HG02763 (cell line): ENCODE measurements around the gene EAF2.

Experiments
- ATAC-seq: cut with Tn5 transposase; IDR thresholded peaks from one replicate; pipeline ENCODE4 v1.9.1; 2021; ENCODE audit warnings: mild to moderate bottlenecking, moderate library complexity; ENCODE audit not compliant: unreplicated experiment

The EAF2 gene

DNA sequence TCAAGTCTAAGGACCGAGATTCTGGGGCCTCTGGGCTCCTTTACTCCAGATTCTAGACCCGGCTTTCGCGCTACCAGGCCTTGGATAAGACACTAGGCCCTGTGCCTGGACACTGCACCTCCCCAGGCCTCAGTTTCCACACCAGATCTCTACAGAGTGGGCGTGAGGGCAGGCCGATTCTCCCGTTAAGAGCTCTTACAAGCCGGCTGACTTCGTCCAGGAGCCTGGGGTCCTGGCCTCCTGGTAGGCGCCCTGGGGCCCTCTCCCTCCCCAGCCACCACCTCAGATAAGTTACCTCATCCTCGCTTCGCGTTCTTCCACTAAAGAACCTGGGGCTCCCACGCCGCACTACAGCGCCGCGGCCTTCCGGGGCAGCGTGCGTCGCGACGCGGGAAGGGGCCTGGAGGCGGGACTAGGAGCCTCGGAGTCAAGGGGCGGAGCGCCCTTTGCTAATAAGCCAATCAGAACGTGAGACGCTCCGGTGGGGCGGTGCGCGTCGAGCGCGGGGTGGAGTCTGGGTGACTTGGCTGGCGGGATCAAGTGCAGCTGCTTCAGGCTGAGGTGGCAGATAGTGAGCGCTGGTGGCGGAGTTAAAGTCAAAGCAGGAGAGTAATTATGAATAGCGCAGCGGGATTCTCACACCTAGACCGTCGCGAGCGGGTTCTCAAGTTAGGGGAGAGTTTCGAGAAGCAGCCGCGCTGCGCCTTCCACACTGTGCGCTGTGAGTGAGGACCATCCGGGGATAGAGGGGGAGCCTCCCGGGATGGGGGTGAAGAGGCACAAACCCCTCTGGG is at the start of gene EAF2, which contains the start of gene IQCB1:
EAF2 (plus strand) TSS at position 539 of the 794 bp plus-strand sequence; CDS start at position 616, 77 bp downstream.
IQCB1 (minus strand) TSS at position 390 of the 794 bp plus-strand sequence. CDS start 6,100 bp downstream, outside the sequence.
- peak; percentile 98 for ATAC-seq

DNA sequence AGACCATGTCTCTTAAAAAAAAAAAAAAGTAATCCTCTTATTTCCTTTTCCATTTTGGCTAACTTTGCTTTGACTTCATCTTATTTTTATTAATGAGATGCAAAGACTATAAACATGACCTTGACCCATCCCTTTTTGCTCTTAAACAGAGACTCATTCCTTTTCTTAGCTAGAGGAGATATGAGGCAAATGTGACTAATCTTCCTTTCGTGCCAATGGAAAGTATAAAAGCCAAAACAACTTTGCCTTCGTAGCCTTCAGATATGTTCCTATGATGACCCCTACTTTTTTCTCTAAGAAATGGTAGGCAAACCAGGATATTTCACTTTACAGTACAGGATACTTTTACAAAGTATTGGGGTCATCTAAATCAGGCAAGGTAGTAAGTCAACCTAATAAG is 48.5 kb upstream of the EAF2 start:
- ATAC-seq, result no peak

DNA sequence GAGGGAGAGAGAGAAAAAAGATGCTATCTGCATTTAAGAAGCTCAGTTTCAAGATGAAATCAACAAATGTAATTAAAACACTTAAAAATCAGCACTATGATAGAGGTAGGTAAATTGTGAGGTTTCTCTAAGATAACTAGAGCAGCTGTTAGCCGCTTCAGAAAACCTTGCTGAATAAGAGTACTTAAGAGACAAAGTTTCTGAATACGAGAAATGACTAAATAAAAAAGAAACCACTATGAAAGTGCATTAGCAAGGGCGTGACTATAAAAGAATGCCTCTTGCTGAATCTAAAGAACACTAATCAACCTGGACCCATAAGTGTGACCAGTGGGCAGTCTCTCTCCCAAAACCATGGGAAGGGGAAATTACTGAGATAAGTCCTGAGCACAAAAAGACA is 41.9 kb upstream of the EAF2 start:
- no peak for ATAC-seq

DNA sequence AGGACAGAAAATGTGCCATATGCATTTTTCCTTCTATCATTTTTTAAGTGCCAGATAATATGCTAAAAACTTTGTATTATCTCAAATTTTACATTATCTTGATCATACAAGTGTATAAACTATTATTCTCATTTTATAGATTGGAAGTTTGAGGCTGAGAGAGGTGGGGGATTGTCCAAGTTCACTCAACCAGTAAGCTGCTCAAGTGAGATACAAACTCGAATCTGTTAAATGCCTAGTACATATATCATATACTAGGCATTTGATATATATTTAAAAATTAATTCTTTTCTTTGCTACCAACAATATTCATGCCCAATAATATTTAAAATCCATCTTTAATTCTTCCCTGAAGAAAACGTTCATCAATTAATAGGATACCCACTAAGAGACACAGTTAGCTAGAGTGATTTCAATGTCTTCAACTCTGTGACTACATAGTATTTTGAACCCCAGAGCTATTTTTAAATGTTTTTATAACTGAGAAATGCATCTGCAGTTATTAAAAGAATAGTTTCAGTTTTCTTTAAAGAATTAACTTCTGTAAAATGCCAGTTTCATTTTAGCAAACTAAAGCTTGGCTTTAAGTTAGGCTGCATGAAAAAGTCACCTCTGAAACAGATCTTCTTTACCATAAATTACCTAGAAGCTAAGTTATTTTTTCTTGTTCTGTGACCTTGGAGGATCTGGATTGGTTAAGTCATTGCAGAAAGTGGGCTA is 40.6 kb upstream of the EAF2 start:
- ATAC-seq, result no peak

DNA sequence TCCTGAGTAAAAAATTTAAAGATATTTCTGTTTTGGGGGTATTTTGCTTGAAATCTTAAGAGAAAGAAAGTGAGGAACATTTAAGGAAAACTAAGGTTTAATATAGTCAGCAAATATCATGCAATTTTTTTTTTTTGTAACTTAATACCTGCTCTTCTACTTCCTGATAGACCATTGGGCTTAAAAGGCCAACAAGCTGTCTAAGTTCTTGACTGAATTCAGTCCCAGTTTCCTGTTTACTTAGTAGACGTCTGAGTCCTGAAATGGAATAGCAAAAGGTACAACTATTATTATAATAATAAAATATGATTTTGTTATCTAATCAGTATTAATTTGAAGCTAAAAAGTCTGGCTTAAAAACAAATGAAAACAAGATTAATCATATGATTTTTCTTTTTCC is 38.0 kb upstream of the EAF2 start:
- no peak for ATAC-seq

DNA sequence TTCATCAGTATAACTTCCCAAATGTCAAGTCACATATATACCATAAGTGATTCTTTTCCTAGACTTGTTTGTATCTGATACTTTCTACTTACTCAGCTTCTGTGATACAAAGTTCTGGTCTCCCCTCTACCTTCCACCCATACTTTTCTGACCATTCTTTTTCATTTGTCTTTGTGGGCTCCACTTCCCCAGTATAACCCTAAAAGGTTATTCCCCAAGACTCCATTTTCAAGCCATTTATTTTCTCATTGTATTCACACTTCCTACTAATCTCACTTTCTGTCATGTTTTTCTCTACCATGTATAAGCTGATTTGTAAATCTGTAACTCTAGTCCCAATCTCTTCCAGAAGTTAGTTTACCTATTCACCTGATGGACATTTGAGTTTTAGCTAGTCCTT is 34.1 kb upstream of the EAF2 start:
- no peak for ATAC-seq

DNA sequence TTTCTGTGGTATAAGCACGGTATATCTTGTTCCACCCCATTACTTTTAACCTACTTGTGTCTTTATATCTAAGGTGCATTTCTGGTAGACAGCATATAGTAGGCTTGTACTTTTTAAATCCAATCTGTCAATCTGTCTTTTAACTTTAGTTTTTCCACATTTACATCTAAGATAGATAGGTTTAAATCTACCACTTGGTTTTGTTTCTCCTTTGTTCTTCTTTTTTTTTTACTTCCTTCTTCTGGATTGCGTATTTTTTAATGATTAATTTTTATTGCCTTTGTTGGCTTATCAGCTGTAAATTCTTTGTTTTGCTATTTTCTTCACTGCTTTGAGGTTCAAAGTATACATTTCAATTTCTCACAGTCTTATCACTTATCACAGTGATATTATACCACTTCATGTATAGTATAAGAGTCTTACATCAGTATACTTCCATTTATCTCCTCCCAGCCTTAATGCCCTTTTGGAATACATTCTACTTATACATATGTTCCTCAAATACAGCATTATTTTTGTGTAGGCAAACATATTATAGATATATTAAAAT is 31.2 kb upstream of the EAF2 start:
- ATAC-seq, result no peak

DNA sequence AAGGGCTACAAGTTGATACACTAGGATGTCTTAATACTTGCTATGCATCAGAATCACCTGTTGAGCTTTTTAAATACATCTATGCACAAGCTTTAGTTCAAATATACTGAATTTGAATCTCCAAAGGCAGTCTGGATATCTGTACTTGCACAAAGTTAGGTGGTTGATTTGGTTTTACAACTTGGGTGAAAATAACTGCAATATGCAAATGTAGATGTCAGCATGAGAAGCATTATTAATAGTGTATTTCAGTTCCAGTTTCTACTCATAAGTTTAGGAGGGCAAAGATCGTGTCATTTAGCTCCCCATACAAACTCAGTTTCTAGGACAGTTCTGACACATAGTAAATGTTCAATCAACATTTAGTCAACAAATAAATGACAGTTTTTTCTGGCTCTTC is 25.8 kb upstream of the EAF2 start:
- peak; percentile 95 for ATAC-seq

DNA sequence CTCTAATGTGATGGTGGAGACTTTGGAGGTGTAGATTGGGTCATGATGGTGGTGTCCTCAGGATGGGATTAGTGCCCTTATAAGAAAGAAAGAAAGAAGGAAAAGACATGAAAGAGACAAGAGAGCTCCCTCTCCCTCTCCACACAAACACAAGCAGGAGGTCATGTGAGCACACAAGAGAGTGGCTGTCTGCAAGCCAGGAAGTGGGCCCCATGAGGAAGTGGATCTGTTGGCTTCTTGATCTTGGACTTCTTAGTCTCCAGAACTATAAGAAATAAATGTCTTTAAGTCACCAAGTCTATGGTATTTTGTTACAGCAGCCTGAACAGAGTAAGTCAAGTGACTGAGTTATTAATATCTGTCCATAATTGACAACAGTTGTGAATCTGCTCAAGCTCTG is 17.3 kb upstream of the EAF2 start:
- ATAC-seq, result no peak

DNA sequence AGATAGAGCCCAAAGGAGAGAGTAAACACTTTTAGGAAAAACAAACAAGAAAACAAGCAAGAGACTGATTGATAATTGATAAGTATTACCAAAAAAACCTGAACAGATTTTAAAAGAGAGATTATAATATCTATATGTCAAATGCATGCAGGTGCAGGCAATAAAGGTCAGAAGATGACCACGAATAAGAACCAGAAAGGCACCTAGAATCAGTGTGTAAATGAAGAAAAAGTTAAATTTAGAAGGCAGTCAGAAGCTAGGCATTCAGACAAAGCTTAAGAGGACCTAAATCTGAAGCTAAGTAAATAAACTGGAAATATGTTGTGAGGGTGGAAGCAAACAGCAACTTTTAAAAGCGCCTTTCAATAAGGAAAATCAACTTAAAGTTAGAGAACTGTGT is 16.4 kb upstream of the EAF2 start:
- ATAC-seq, result no peak

DNA sequence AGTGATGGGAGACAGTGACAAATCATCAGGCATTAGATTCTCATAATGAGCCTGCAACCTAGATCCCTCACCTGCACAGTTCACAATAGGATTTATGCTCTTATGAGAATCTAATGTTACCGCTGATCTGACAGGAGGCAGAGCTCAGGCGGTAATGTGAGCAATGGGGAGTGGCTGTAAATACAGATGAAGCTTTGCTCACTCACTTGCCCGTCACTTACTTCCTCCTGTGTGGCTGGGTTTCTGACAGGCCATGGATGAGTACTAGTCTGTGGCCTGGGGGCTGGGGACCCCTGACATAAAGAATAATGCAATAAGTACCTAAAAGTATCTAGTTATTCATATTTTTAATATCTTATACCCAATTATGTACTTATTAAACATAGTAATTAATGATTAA is 15.8 kb upstream of the EAF2 start:
- no peak for ATAC-seq

DNA sequence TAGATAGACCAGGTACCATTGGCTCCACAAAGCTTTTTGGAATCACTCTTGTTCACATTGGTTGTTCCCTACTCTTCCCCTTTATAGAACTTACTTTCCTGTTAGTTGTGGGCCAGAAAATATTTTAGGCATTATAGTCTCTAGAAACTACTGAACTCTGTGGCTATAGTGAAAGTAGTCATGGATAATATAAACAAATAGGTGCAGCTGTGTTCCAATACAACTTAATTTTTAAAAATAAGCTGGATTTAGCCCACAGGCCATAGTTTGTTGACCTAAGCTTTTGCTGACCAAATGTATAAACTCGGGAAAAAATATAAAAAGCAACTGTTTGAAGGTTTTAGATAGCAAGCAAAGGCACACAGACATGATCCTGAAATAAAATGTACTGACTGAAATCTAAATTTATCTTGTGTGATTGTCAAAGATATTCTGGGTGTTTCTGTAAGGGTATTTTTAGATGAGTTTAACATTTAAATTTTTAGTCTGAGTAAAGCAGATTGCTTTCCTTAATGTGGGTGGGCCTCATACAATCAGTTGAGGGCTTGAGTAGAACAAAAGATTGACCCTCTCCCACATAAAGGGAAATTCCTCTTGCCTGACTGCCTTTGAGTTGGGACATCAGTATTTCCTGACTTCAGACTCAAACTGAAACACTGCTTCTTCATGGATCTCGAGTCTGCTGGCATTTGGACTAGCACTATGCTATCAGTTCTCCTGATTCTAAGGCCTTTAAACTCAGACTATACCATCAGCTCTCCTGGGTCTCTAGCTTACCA is 13.4 kb upstream of the EAF2 start:
- ATAC-seq, result no peak

DNA sequence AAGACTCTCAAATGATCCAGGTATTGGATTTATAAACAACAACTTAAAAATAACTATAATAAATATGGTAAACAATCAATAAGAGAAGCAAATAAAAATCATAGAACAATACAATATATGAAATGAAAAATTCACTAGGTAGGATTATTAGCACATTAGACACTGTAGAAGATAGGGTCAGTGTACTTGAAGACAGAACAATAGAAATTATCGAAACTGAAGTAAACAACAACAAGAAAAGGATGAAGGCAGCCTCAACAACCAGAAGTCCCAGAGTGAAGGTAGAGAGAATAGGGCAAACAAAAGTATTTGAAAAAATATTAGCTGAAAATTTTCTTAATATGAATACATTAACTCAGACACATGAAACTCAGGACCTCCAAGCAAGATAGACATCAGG is 12.0 kb upstream of the EAF2 start:
- ATAC-seq, result no peak

DNA sequence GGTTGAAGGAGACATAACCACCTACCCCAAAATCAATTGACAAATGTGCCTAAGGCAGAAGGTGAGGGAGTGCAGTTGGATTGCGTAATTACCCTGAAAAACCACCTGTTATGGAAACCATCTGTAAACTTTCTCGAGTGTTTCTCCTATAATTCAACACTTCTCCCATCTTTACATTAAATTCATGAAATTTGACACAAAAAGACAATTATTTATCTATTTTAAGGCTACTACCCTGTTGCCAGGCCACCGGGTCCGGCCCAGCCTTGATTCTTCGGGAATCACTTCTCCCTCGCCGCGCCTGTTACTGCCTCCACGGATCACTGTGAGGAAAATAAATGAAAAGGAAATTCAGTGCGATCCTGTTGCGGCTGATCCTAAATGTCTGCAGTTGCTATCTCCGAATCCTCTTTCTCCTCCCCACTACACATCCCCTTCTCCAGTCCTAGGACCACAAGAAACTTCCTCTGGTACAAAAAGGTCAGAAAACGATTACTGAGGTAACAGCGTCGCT is 795 bp upstream of the EAF2 start:
- no peak for ATAC-seq

DNA sequence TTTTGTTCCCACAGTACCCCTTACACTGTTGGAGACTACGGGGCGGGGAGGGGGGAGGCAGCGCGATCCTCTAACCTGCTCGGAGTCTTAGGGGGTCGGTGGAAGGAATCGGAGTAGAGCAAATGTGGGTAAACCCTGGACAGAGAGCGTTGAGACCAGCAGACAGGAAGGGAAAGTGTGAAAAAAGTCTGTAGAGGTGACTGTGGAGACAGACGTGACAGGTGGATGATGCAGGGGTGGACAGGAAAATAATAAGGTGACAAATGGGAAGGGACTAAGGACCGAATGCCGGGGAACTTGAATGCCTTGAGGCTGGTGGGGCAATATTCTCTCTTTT is 424 bp downstream of the EAF2 start:
- peak; percentile 10 for ATAC-seq

DNA sequence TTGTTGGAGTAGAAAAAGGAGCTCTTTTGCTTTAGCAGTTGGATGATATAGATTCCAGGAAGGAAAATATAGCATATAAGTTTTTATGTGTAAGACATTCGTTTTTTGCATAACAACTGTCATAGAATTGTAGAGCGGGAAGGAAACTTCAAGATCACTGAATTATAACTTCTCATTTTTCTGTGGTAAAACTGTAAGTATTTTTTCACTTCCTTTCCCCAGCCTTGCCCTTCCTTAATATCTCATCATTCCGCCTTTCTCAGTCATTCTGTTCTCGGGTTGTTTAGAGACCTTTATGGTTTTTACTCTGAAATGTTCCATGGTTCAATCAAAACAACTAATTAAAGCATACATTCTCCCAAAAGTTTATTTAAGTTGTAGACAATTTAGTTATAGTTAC is 1.1 kb downstream of the EAF2 start:
- ATAC-seq, result no peak

DNA sequence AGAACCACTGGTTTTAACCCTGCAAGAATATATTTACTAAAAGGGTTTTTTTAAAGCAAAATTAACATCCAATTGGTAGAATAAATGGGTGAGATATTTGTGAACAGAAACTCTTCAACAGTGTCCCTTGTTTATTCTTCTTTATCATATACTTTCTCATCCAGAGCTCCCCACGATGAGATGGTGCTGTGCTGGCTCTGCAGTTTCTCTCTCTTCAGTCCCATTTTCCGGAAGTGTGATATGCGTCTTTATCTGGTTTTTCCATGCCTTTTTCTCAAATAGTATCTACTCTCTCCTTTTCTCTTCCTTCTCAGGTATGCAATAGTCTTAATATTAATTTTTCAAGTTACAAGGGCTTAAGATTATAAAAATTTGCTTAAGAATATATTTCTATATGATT is 1.5 kb downstream of the EAF2 start:
- ATAC-seq, result no peak

DNA sequence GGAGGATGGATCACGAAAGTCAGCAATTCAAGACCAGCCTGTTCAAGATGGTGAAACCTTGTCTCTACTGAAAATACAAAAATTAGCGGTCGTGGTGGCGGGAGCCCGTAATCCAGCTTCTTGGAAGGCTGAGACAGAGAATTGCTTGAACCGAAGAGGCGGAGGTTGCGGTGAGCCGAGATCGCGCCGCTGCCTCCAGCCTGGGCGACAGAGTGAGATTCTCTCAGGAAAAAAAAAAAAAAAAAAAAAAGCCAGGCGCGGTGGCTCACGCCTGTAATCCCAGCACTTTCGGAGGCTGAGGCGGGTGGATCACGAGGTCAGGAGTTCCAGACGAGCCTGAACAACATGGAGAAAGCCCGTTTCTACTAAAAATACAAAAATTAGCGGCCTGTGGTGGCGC is 5.0 kb downstream of the EAF2 start:
- ATAC-seq, result no peak

DNA sequence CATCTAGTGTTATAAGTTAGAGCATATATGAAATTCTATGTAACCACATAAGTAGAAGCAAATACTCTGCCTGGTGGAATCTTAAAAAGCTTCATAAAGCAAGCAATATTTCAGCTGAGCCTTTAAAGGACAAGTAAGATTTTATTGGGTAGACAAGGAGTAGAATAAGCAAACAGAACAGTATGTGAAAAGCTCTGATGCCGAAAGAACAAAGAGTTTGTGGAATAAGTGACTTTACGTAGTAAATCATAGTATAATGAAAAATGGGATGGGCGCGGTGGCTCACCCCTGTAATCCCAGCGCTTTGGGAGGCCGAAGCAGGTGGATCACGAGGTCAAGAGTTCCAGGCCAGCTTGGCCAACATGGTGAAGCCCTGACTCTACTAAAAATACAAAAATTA is 9.9 kb downstream of the EAF2 start:
- no peak for ATAC-seq

DNA sequence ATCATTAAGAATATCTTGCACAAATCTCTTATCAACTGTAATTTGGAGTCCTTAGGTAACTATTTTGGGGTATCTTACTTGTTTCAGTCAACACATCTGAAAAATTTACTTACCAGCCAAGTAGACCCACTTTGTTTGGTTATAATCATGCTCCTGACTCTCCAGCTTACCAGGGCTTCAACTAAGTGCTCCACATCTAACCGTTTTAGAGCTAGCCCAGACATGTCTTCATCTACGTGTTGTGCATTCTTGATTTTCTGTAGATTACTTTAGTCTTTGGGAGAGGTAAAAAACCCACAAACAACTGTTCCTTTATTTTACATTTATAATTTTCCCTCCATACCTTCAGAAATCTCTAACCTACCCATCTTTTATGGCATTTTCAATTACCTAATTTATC is 17.2 kb downstream of the EAF2 start:
- no peak for ATAC-seq

DNA sequence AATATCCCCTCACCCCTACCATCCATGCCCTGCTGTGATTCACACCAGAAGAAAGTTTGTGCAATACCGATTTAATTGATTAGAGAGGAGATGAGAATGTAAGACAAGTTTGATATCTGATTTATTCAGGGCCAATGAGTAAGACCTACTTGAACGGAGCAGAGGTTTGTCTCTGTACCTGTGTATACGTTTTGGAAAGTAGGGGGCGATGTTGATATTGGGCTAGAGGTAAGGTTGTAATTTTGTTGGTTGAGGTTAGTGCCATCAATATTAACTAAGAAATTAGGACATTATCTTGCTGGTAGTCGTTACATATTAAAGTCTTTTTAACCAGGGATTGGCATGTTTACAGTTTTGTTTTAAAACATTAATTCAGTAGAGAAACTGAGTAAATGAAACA is 20.5 kb downstream of the EAF2 start:
- ATAC-seq, result no peak
